Middle frontal gyrus (tissue), 1 donor: ENCODE data around the gene LZIC.

Experiments used
- DNase-seq: peaks from one replicate; pipeline ENCODE4 v3.0.0-alpha.2; 2015; ENCODE audit warnings: low spot score; ENCODE audit errors: extremely low spot score

The LZIC gene

GRCh38 chr1:9910423-9911178 lies 32.6 kb downstream of the LZIC start:
- DNase-seq = peak; percentile 97

- no peak for DNase-seq
Measured at GRCh38 chr1:9910076-9910422, 33.1 kb downstream of the LZIC start, which contains the start of gene CTNNBIP1. CTNNBIP1 (minus strand) TSS chr1:9910269; CDS start chr1:9872064, 38,205 bp downstream.

- no peak for DNase-seq
Measured at GRCh38 chr1:9909234-9910046, 33.8 kb downstream of the LZIC start.

GRCh38 chr1:9908871-9909233 lies 34.3 kb downstream of the LZIC start:
- no peak for DNase-seq

- DNase-seq = no peak
Measured at GRCh38 chr1:9907441-9907840, 35.8 kb downstream of the LZIC start.

- DNase-seq = no peak
Measured at GRCh38 chr1:9906466-9906865, 36.7 kb downstream of the LZIC start.

- DNase-seq = no peak
Measured at GRCh38 chr1:9905010-9905409, 38.2 kb downstream of the LZIC start.

GRCh38 chr1:9904596-9904995 lies 38.6 kb downstream of the LZIC start:
- DNase-seq = no peak

- no peak for DNase-seq
Measured at GRCh38 chr1:9903801-9904527, 39.2 kb downstream of the LZIC start.

GRCh38 chr1:9902060-9902452 lies 41.1 kb downstream of the LZIC start:
- no peak for DNase-seq

- no peak for DNase-seq
Measured at GRCh38 chr1:9901148-9902059, 41.8 kb downstream of the LZIC start.

- no peak for DNase-seq
Measured at GRCh38 chr1:9900142-9901043, 42.8 kb downstream of the LZIC start.

GRCh38 chr1:9894115-9894514 lies 49.1 kb downstream of the LZIC start:
- no peak for DNase-seq

- DNase-seq = no peak
Measured at GRCh38 chr1:9892563-9893528, 50.3 kb downstream of the LZIC start.

- DNase-seq = no peak
Measured at GRCh38 chr1:9891207-9891606, 52.0 kb downstream of the LZIC start.

- DNase-seq = no peak
Measured at GRCh38 chr1:9890224-9890731, 52.9 kb downstream of the LZIC start.

- DNase-seq = no peak
Measured at GRCh38 chr1:9889411-9889810, 53.8 kb downstream of the LZIC start.

- no peak for DNase-seq
Measured at GRCh38 chr1:9888886-9889285, 54.3 kb downstream of the LZIC start.

- DNase-seq = no peak
Measured at GRCh38 chr1:9887070-9887469, 56.1 kb downstream of the LZIC start.
